Endodermal cell (in vitro differentiated cells): ENCODE results near the gene C11orf16. TPM values are rescaled to one million over a fixed set of nuclear protein-coding genes. Genes with fewer than 3 reads are reported as not detected.

Experiments used
- DNase-seq: peaks from one replicate; pipeline ENCODE4 v3.0.0-alpha.2; 2017
- H3K27ac ChIP-seq: 2 replicates; pipeline ENCODE4 v1.5.1; 2013; ENCODE audit warnings: mild to moderate bottlenecking, low read depth, low read length, moderate library complexity
- H3K27me3 ChIP-seq: 2 replicates; pipeline ENCODE4 v1.6.1; 2013; ENCODE audit warnings: mild to moderate bottlenecking, low read length, moderate library complexity; ENCODE audit not compliant: insufficient read depth, control insufficient read depth, poor library complexity, severe bottlenecking
- H3K36me3 ChIP-seq: 2 replicates; pipeline ENCODE4 v1.7.0; 2013; ENCODE audit warnings: mild to moderate bottlenecking, low read length, moderate library complexity; ENCODE audit not compliant: control insufficient read depth, insufficient read depth
- H3K4me1 ChIP-seq: one replicate; pipeline ENCODE4 v1.7.0; 2013; ENCODE audit warnings: low read length; ENCODE audit not compliant: control insufficient read depth, insufficient read depth
- H3K4me3 ChIP-seq: 2 replicates; pipeline ENCODE4 v1.5.1; 2013; ENCODE audit warnings: mild to moderate bottlenecking, low read length, moderate library complexity
- H3K9ac ChIP-seq: 2 replicates; pipeline ENCODE4 v1.6.1; 2013; ENCODE audit warnings: mild to moderate bottlenecking, low read length, moderate library complexity; ENCODE audit not compliant: poor library complexity, severe bottlenecking; ENCODE audit errors: extremely low read depth
- H3K9me3 ChIP-seq: 2 replicates; pipeline ENCODE4 v1.6.1; 2013; ENCODE audit warnings: mild to moderate bottlenecking, low read length, moderate library complexity; ENCODE audit not compliant: control insufficient read depth
- H3K27ac Mint-ChIP-seq: 2 replicates; pipeline ENCODE4 v1.8.0; 2020; ENCODE audit warnings: mixed read lengths
- H3K27me3 Mint-ChIP-seq: 2 replicates; pipeline ENCODE4 v1.8.0; 2021; ENCODE audit warnings: mild to moderate bottlenecking, mixed read lengths; ENCODE audit not compliant: insufficient read depth
- H3K36me3 Mint-ChIP-seq: 2 replicates; pipeline ENCODE4 v1.8.0; 2020; ENCODE audit warnings: low read depth, mixed read lengths
- H3K4me1 Mint-ChIP-seq: 2 replicates; pipeline ENCODE4 v1.8.0; 2020; ENCODE audit warnings: mixed read lengths
- H3K4me3 Mint-ChIP-seq: 2 replicates; pipeline ENCODE4 v1.8.0; 2020; ENCODE audit warnings: mild to moderate bottlenecking, moderate library complexity, mixed read lengths
- H3K9me3 Mint-ChIP-seq: 2 replicates; pipeline ENCODE4 v1.8.0; 2020; ENCODE audit warnings: mild to moderate bottlenecking, mixed read lengths
- WGBS, 2 experiments: methylation state at CpG; one replicate each; pipeline versions ENCODE4 v1.1.5 to v1.1.7; 2013; ENCODE audit warnings: missing lambda C conversion rate in 2 of 2, mixed read lengths in 1 of 2; ENCODE audit not compliant: insufficient coverage in 1 of 2, insufficient read length in 1 of 2; 5-methylcytosine and 5-hydroxymethylcytosine counted together
- total RNA-seq, 2 donors: library from RNA; stranded (reverse); fragmentation: NEBNext Ultra II Directional in 1 of 2; extraction: Animal tissue kit (Norgen Biotek cat#: 25700) in 1 of 2; gene quantifications; 2 replicates in 1 of 2; 3 replicates in 1 of 2; pipeline ENCODE4 v1.2.1, GENCODE V29; 2021
- TF ChIP-seq, protein P1 (sequence below): fragments of 200-600 bp; sonication (generic); conservative IDR thresholded peaks from 2 replicates; pipeline ENCODE4 v1.5.0; 2021; ENCODE audit warnings: antibody characterized with exemption, mild to moderate bottlenecking

C11orf16 gene
- total RNA-seq, 2 donors from 2014 or later, result not detected

DNA sequence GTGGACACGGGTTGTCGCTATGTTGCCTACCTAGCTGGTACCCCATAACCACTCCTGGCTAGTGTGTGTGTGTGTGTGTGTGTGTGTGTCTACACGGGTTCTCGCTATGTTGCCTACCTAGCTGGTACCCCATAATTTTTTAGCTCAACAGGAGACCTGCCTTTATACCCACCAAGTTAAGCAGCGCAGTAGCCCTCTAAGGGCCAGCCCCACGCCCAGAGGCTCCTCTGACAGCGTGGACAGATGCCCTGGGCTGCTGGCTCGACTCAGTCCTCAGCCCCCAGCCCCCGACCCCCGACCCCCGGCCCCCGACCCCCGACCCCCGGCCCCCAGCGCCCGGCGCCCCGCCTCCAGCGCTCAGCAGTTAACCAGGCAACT is 22.1 kb downstream of the C11orf16 start:
- peaks cover 33% of the 10 kb centered on the region for H3K4me1 Mint-ChIP-seq
- no peaks in the 10 kb centered on the region for H3K27me3 ChIP-seq
- no peaks in the 10 kb centered on the region for H3K9me3 Mint-ChIP-seq
- no peak for DNase-seq
- H3K4me3 ChIP-seq, result peak overlapping the region; percentile 81
- WGBS, 2 experiments, result 2% methylated on average over 6 of the region's 19 CpGs; no CpG with 5 or more reads in 1 of the 2 experiments
- peaks cover 3% of the 10 kb centered on the region for H3K27me3 Mint-ChIP-seq
- peaks cover 13% of the 10 kb centered on the region for H3K36me3 Mint-ChIP-seq
- peak overlapping the region; percentile 81 for H3K4me3 Mint-ChIP-seq
- H3K27ac Mint-ChIP-seq, result no peak overlapping the region
- peaks cover 21% of the 10 kb centered on the region for H3K36me3 ChIP-seq
- no peak overlapping the region for H3K27ac ChIP-seq
- no peaks in the 10 kb centered on the region for H3K4me1 ChIP-seq
- H3K9me3 ChIP-seq, result no peaks in the 10 kb centered on the region
- H3K9ac ChIP-seq, result no peak overlapping the region
- TF ChIP-seq, protein P1, sequence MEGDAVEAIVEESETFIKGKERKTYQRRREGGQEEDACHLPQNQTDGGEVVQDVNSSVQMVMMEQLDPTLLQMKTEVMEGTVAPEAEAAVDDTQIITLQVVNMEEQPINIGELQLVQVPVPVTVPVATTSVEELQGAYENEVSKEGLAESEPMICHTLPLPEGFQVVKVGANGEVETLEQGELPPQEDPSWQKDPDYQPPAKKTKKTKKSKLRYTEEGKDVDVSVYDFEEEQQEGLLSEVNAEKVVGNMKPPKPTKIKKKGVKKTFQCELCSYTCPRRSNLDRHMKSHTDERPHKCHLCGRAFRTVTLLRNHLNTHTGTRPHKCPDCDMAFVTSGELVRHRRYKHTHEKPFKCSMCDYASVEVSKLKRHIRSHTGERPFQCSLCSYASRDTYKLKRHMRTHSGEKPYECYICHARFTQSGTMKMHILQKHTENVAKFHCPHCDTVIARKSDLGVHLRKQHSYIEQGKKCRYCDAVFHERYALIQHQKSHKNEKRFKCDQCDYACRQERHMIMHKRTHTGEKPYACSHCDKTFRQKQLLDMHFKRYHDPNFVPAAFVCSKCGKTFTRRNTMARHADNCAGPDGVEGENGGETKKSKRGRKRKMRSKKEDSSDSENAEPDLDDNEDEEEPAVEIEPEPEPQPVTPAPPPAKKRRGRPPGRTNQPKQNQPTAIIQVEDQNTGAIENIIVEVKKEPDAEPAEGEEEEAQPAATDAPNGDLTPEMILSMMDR, result no peak

DNA sequence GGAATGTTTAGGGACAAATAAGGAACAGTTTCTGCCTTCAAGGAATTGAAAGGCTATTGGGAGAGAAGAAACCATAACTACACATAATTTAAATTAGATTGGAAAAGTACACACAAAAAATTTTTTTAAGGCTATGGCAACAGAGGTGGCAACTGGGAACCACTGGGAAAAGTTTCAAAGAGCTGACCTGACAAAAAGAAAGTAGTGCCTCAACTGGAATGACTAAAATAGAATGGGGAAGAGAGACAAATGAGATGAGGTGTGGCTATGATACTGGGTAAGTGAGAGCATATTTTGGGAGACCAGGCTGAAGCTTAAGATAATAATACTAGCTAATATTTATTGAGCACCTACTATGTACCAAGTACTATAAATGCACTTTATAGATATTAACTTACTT is 24.6 kb downstream of the C11orf16 start:
- Mint-ChIP-seq H3K36me3 (peaks cover 3% of the 10 kb centered on the region), H3K27me3 (peaks cover 6% of the 10 kb centered on the region), H3K9me3 (no peaks in the 10 kb centered on the region), H3K4me1 (peaks cover 19% of the 10 kb centered on the region), H3K27ac (no peak overlapping the region), H3K4me3 (no peak overlapping the region)
- Histone ChIP-seq H3K9ac (no peak overlapping the region), H3K4me3 (no peak overlapping the region), H3K27me3 (no peaks in the 10 kb centered on the region), H3K4me1 (no peaks in the 10 kb centered on the region), H3K9me3 (no peaks in the 10 kb centered on the region), H3K27ac (no peak overlapping the region), H3K36me3 (peaks cover under 1% of the 10 kb centered on the region)
- DNase-seq, result no peak
- TF ChIP-seq, protein P1, result no peak

DNA sequence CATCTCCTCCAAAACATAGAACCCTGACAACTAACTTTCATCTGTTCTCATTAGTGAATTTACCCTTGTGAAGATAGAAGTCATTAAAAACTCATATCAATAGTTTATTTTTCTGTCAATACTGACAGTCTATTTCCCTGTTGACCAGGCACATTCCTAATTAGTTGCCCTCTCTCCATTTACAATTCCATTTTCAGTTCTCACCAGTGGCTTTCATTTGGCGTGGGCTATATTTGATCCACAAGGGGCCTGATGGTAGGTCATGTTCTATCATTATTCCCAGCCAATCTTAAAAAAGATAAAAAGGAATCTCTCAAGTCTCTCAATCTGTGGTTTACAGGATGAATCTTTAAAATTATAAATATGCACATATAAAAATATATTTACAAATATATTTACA is 25.6 kb downstream of the C11orf16 start:
- Histone ChIP-seq H3K27ac (no peak overlapping the region), H3K9me3 (no peaks in the 10 kb centered on the region), H3K9ac (no peak overlapping the region), H3K4me3 (no peak overlapping the region), H3K36me3 (no peaks in the 10 kb centered on the region), H3K4me1 (no peaks in the 10 kb centered on the region), H3K27me3 (no peaks in the 10 kb centered on the region)
- Mint-ChIP-seq H3K27ac (no peak overlapping the region), H3K9me3 (peaks cover 6% of the 10 kb centered on the region), H3K27me3 (peaks cover 8% of the 10 kb centered on the region), H3K4me3 (no peak overlapping the region), H3K36me3 (peaks cover 3% of the 10 kb centered on the region), H3K4me1 (peaks cover 15% of the 10 kb centered on the region)
- TF ChIP-seq, protein P1, result no peak
- 100% methylated on average over 1 of the region's 1 CpG for WGBS, 2 experiments
- no peak for DNase-seq
